Ascending aorta (tissue), 2 donors: ENCODE data around the gene SHC2. TPM values are rescaled to one million over a fixed set of nuclear protein-coding genes. Genes with fewer than 3 reads are reported as not detected.

Experiments
- DNase-seq, 2 donors: peaks; one replicate each; pipeline ENCODE4 v3.0.0-alpha.2; 2019; ENCODE audit warnings: low spot score in 2 of 2
- H3K27ac ChIP-seq, 2 donors: fragments of 200-600 bp; sonication (generic); one replicate each; pipeline ENCODE4 v1.5.1; 2016 to 2017; ENCODE audit warnings: mild to moderate bottlenecking in 1 of 2
- H3K27me3 ChIP-seq: fragments of 200-600 bp; sonication (generic); one replicate; pipeline ENCODE4 v1.5.1; 2017
- H3K36me3 ChIP-seq, 2 donors: fragments of 200-600 bp; sonication (generic); one replicate each; pipeline ENCODE4 v1.5.1; 2016
- H3K4me1 ChIP-seq, 2 donors: fragments of 200-600 bp; sonication (generic); one replicate each; pipeline ENCODE4 v1.5.1; 2016 to 2017; ENCODE audit warnings: mild to moderate bottlenecking in 1 of 2
- H3K4me3 ChIP-seq, 2 donors: fragments of 200-600 bp; sonication (generic); one replicate each; pipeline ENCODE4 v1.5.1; 2016 to 2017; ENCODE audit warnings: mild to moderate bottlenecking in 1 of 2
- H3K9me3 ChIP-seq, 2 donors: fragments of 200-600 bp; sonication (generic); one replicate each; pipeline ENCODE4 v1.5.1; 2016
- intact Hi-C: fragments of 100-400 bp; cut with DNase I; formaldehyde crosslinking; loops from one replicate; pipeline ENCODE4 v1.15.1; 2023
- total RNA-seq: library from RNA; depleted of rRNA; stranded (reverse); fragments of >200 nt; gene quantifications from one replicate; pipeline ENCODE4 v1.1.0, GENCODE V29; 2016
- TF ChIP-seq, protein P1 (sequence below), 3 experiments: fragments of 200-600 bp in 2 of 3; fragments of 450-650 bp in 1 of 3; sonication (generic) in 2 of 3; IDR thresholded peaks; one replicate each; pipeline ENCODE4 v1.5.1; 2016 to 2019; ENCODE audit warnings: antibody characterized with exemption in 3 of 3, mild to moderate bottlenecking in 1 of 3, moderate library complexity in 1 of 3

The SHC2 gene
- total RNA-seq, 1 donor from 2014 or later = 51.2 TPM

DNA sequence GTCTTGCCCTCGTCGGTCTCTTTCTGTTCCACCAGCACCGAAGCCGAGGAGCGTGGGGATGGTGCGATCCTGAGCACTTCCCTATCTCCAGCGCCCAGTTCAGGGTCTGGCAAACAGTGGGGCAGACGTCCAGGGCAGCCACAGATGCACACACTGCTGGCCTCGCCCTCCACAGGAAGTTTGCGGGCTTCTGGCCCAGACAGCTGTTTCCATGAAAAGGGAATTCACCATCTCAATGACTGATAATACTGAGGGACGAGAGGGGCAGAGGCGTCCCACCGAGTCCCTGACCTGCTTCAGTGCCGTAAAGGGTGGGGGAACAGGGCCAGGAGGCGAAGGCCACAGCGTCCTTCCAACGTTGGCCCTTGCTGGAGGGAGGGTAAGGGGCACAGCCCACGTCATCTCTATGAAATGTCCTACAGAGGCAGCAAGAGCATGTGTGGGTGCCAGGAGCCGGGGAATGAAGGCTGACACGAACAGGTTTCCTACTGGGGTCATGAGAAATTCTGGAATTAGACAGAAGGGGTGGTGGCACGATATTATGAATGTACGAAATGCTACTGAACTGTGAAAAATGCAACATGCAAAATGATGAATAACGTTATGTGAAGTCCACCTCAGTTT is 19.5 kb downstream of the SHC2 start:
- Histone ChIP-seq H3K9me3 (no peaks in the 10 kb centered on the region), H3K4me3 (no peak overlapping the region)

GRCh38 chr19:440391-441212 is 20.2 kb downstream of the SHC2 start:
- no peaks in the 10 kb centered on the region for H3K36me3 ChIP-seq
- H3K27me3 ChIP-seq = no peaks in the 10 kb centered on the region
- H3K9me3 ChIP-seq = no peaks in the 10 kb centered on the region
- H3K4me1 ChIP-seq = no peaks in the 10 kb centered on the region
- no peak overlapping the region for H3K4me3 ChIP-seq
- intact Hi-C loops = no loop called here
- TF ChIP-seq, protein P1, sequence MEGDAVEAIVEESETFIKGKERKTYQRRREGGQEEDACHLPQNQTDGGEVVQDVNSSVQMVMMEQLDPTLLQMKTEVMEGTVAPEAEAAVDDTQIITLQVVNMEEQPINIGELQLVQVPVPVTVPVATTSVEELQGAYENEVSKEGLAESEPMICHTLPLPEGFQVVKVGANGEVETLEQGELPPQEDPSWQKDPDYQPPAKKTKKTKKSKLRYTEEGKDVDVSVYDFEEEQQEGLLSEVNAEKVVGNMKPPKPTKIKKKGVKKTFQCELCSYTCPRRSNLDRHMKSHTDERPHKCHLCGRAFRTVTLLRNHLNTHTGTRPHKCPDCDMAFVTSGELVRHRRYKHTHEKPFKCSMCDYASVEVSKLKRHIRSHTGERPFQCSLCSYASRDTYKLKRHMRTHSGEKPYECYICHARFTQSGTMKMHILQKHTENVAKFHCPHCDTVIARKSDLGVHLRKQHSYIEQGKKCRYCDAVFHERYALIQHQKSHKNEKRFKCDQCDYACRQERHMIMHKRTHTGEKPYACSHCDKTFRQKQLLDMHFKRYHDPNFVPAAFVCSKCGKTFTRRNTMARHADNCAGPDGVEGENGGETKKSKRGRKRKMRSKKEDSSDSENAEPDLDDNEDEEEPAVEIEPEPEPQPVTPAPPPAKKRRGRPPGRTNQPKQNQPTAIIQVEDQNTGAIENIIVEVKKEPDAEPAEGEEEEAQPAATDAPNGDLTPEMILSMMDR (IDR thresholded peaks at IDR 0.05) = no peak
- no peak overlapping the region for H3K27ac ChIP-seq
- DNase-seq = no peak

More for the DNA sequence above, 19.5 kb downstream of the SHC2 start:
- no peaks in the 10 kb centered on the region for H3K36me3 ChIP-seq
- no peaks in the 10 kb centered on the region for H3K27me3 ChIP-seq
- TF ChIP-seq, protein P1 (IDR thresholded peaks at IDR 0.05) = no peak
- intact Hi-C loops = no loop called here
- no peak for DNase-seq
- no peaks in the 10 kb centered on the region for H3K4me1 ChIP-seq
- H3K27ac ChIP-seq = no peak overlapping the region

DNA sequence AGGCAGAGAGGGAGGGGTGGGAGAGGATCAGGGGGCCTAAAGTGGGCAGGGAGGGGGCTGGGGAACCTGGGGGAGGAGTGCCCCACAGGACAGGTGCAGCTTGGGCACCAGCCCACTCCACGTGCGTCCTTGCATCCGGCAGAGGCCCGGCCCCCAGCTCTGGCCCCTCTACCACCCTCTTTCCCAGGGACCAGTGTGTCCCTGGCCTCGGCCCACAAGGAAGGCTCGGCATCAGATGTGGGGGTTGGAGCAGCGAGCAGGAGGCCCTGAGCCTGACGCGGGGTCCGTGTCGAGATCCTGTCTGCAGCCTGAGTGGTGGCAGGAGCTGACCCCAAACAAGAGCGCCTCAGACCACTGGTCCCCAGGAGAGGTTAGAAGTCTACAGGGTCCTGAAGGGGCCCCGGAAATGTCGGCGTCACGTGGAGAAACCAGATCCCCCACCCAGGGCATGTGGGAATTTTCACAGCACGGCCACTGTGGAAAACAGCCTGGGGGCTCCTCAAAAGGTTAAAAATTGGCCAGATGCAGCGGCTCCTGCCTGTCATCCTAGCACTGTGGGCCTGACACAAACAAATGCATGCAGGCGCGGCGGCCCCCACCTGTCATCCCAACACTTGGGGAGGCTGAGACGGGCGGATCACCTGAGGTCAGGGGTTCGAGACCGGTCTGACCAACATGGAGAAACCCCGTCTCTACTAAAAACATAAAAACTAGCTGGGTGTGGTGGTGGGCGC is 21.5 kb downstream of the SHC2 start:
- intact Hi-C loops = no loop called here
- TF ChIP-seq, protein P1 (IDR thresholded peaks at IDR 0.05) = no peak
- H3K4me3 ChIP-seq = no peak overlapping the region
- no peaks in the 10 kb centered on the region for H3K9me3 ChIP-seq
- H3K36me3 ChIP-seq = no peaks in the 10 kb centered on the region
- no peak overlapping the region for H3K27ac ChIP-seq
- no peaks in the 10 kb centered on the region for H3K27me3 ChIP-seq
- no peak for DNase-seq
- H3K4me1 ChIP-seq = no peaks in the 10 kb centered on the region

DNA sequence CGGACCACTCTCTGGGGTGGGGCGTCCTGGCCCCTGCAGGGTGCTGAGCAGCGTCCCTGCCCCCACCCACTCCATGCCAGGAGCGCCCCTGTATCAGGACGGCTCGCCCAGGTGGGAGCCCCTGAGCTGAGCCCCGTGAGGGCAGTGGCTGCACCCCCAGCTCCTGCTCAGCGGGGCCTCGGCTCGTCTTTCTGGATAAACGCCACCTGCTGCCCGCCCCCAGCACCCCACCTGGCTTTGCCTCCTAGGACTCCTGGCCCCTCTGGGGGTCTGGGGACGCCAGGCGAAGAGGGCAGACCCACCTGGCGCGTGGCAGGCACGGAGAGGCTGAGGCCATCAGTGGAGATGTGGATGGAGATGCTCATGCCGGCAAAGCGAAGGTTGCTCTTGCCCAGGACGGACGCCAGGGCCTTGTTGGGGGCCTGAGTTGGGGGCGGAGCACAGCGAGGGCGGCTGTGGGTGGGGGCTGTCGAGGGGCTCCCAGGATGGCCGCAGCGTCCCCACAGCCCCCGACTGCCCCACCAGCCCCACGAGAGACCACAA is 22.3 kb downstream of the SHC2 start:
- H3K27me3 ChIP-seq = no peaks in the 10 kb centered on the region
- H3K27ac ChIP-seq = no peak overlapping the region
- no peak for DNase-seq
- H3K4me1 ChIP-seq = no peaks in the 10 kb centered on the region
- no peaks in the 10 kb centered on the region for H3K36me3 ChIP-seq
- TF ChIP-seq, protein P1 (IDR thresholded peaks at IDR 0.05) = no peak
- no peak overlapping the region for H3K4me3 ChIP-seq
- no peaks in the 10 kb centered on the region for H3K9me3 ChIP-seq
- intact Hi-C loops = no loop called here

GRCh38 chr19:437041-437440 is 23.8 kb downstream of the SHC2 start:
- DNase-seq = no peak
- Histone ChIP-seq H3K9me3 (no peaks in the 10 kb centered on the region), H3K27ac (no peak overlapping the region), H3K36me3 (no peaks in the 10 kb centered on the region), H3K27me3 (no peaks in the 10 kb centered on the region), H3K4me3 (no peak overlapping the region), H3K4me1 (no peaks in the 10 kb centered on the region)
- TF ChIP-seq, protein P1 (IDR thresholded peaks at IDR 0.05) = no peak
- intact Hi-C loops = no loop called here
